Measurements from ENCODE around the gene COG8.

COG8 gene

DNA sequence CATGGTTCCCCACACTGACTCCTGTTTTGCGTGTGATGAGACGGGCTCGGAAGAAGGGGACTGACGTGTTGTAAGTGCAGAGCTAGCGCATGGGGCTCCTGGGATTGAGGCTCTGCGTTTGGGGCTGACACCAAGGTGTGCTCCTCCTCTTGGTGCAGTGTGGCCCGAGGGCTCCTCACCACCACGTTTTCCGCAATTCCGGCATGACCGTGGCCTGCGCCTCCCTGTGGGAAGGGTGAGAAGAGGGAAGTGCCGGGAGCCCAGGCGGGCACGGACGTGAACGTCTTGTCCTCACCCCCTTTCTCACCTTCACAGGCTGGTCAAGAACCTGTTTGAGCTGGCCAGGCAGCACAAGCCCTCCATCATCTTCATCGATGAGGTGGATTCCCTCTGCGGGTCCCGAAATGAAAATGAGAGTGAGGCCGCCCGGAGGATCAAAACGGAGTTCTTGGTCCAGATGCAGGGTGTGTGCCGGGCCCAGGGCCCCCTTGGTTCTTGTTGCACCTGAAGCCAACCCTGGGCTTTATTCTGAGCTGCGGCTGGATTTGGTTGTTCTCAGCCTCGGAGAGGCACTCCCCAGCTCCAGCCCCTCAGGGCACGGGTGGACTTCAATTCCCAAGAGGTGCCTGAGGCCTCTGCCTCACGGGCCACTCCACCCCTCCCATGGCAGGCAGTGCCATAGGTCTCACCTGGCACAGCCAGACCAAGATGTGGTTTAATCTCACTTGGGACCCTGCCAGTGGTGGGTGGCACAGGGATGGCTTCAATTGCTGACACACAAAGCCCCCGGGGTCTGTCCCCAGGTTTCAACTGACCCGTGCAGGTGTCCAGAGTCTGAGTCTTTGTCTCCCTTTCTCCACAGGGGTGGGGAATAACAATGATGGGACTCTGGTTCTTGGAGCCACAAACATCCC is 19.3 kb downstream of the COG8 start:
- TF ChIP-seq ZFX (IDR thresholded peaks at IDR 0.05; ENCODE audit: borderline replicate concordance) = no peak
- TF ChIP-seq, protein P1, sequence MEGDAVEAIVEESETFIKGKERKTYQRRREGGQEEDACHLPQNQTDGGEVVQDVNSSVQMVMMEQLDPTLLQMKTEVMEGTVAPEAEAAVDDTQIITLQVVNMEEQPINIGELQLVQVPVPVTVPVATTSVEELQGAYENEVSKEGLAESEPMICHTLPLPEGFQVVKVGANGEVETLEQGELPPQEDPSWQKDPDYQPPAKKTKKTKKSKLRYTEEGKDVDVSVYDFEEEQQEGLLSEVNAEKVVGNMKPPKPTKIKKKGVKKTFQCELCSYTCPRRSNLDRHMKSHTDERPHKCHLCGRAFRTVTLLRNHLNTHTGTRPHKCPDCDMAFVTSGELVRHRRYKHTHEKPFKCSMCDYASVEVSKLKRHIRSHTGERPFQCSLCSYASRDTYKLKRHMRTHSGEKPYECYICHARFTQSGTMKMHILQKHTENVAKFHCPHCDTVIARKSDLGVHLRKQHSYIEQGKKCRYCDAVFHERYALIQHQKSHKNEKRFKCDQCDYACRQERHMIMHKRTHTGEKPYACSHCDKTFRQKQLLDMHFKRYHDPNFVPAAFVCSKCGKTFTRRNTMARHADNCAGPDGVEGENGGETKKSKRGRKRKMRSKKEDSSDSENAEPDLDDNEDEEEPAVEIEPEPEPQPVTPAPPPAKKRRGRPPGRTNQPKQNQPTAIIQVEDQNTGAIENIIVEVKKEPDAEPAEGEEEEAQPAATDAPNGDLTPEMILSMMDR (IDR thresholded peaks at IDR 0.05) = no peak
- H3K27ac ChIP-seq = no peak overlapping the region

DNA sequence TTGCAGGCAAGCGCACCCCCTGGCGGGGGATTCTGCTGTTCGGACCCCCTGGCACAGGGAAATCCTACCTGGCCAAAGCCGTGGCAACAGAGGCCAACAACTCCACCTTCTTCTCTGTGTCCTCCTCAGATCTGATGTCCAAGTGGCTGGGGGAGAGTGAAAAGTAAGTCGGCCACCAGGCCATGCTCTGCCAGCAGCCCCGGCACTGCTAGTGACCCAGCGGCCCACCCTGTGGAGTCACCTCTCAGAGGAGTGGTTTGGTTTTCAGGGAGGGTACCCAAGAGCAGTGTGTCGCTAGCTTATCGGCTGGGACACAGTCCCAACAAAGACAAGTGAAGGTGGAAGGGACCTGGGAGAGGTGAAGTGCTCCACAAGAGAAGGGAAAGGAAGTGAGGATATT is 20.0 kb downstream of the COG8 start:
- no peak overlapping the region for H3K27ac ChIP-seq
- TF ChIP-seq, protein P1 (IDR thresholded peaks at IDR 0.05) = no peak
- TF ChIP-seq ZFX (IDR thresholded peaks at IDR 0.05; ENCODE audit: borderline replicate concordance) = no peak

DNA sequence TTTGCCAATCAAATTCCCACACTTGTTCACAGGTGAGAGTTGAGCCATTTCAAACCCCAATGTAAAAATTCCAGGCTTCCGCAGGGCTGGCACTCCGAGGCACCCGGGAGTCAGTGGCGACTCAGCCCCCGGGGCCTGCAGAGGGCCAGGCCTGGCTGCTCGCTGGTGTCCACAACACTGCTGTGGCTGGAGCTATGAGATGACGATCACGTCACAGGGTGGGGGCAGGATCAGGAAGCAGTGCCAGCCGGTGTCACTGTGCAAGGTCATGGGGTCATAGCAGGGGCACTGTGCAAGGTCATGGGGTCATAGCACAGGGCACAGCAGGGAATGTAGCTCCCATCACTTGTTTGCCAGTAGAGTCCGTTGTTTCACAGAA is 20.5 kb downstream of the COG8 start:
- no peak overlapping the region for H3K27ac ChIP-seq
- TF ChIP-seq, protein P1 (IDR thresholded peaks at IDR 0.05) = no peak
- no peak for TF ChIP-seq ZFX (IDR thresholded peaks at IDR 0.05; ENCODE audit: borderline replicate concordance)

DNA sequence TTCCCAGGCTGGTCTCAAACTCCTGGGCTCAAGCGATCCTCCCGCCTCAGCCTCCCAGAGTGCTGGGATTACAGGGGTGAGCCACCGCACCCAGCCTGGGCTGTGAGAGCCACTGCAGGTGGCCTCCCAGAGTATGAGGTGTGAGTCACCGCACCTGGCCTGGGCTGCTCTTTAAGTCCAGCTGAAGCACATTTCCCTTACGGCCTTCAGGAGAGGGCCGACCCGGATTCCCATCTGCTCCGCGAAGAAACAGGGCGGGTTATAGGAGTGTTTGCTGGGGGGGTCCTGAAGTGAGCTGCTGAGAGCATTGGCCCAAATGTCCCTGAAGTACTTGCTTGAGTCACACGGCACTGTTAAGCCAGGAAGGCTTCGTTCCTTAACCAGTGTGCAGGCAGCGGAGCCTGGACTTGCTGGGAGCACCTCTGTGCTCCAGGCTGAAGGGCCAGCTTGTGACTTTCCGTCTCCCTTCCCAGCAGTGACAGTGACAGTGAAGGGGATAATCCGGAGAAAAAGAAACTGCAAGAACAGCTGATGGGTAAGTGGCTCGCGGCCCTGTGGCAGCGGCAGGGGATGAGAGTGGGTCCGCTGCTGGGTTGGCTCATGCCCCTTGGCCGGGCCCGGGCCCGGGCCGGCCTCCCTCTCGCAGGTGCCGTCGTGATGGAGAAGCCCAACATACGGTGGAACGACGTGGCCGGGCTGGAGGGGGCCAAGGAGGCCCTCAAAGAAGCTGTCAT is 21.0 kb downstream of the COG8 start:
- H3K27ac ChIP-seq = no peak overlapping the region
- TF ChIP-seq, protein P1 (IDR thresholded peaks at IDR 0.05) = no peak
- no peak for TF ChIP-seq ZFX (IDR thresholded peaks at IDR 0.05; ENCODE audit: borderline replicate concordance)

DNA sequence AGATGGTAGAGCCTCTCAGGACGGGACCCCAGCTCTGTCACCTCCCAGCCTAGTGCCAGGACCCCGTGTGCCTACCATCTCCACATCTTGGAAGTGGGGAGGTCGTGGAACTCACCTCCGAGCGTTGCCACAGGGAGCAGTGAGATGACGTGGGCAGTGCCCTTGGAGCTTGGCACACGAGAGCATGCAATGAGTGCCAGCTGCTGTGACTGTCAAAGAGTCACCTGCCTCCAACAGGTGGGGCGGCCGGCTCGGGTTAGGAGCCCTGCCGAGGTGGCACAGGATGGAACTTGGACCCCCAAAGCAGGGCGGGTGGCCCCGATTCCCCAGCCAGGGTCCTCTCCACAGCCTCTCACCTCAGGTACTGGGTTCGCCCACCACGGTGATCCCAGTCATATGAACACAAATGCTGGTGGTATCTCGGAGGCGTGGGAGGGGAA is 22.7 kb downstream of the COG8 start:
- TF ChIP-seq, protein P1 (IDR thresholded peaks at IDR 0.05) = no peak
- TF ChIP-seq ZFX (IDR thresholded peaks at IDR 0.05; ENCODE audit: borderline replicate concordance) = no peak
- H3K27ac ChIP-seq = no peak overlapping the region

DNA sequence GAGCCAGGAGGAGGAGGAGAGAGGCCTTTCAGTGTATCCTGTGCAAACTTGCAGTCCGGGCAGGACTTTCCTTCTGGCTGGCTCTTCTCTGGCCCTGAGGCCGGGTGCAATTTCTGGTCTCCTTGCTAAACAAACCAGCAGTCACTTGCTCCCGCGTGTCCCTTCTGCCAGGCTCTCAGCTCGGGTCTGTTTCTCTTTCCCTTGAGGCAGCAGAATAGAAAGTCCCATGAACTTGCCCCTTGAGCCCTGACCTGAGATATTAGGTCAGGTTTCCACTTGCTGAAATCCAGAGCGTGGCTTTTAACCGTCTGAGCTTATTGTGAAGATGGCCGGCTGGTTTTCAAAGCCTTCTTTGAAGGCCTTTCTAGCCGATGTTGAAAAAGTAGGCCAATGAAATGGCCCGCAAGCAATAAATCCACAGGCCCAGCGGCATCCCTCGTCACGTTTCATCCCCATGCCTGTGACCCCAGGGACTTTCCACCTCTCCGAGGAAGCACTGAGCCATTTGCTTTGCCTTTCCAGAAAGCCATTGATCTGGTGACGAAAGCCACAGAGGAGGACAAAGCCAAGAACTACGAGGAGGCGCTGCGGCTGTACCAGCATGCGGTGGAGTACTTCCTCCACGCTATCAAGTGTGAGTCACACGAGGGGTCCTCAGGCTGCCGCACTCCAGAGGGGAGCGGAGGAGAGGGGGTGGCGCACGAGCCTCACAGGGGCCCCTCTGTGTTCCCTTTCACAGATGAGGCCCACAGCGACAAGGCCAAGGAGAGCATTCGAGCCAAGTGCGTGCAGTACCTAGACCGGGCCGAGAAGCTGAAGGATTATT is 23.7 kb downstream of the COG8 start:
- H3K27ac ChIP-seq = no peak overlapping the region
- TF ChIP-seq, protein P1 (IDR thresholded peaks at IDR 0.05) = no peak
- TF ChIP-seq ZFX (IDR thresholded peaks at IDR 0.05; ENCODE audit: borderline replicate concordance) = no peak
